ENCODE results near the gene HPN.

Gene HPN

GRCh38 chr19:34998777-34999497, 42.6 kb upstream of the HPN start:
- H3K4me3 ChIP-seq (ENCODE audit: low read length), result no peak overlapping the region
- H3K9me2 ChIP-seq (replicated peaks; ENCODE audit: insufficient read depth, low read length), result no peaks in the 10 kb centered on the region
- H3K9me3 ChIP-seq (replicated peaks; ENCODE audit: insufficient read depth, low read length), result no peaks in the 10 kb centered on the region
- no peaks in the 10 kb centered on the region for H4K20me1 ChIP-seq (ENCODE audit: insufficient read depth, low read length)
- no peaks in the 10 kb centered on the region for H3F3A ChIP-seq (ENCODE audit: insufficient read depth, low read length)
- H3K27ac ChIP-seq (ENCODE audit: low read length), result no peak overlapping the region
- no peaks in the 10 kb centered on the region for H3K36me3 ChIP-seq (replicated peaks; ENCODE audit: insufficient read depth, low read length)
- no peak overlapping the region for H3K9ac ChIP-seq (ENCODE audit: low read length)
- DNase-seq, result no peak
- H3K4me2 ChIP-seq (ENCODE audit: low read depth, low read length), result 0 out of 2 replicates have a peak overlapping the region, but pooled peaks have one; percentile 64
- H3K79me2 ChIP-seq (ENCODE audit: low read length), result peaks cover 6% of the 10 kb centered on the region; the same call in 1 of the 2 replicates
- 0 out of 2 replicates have a peak, but pooled peaks cover 10% of the 10 kb centered on the region for H3K4me1 ChIP-seq (ENCODE audit: low read length)
- H3K27me3 ChIP-seq (replicated peaks; ENCODE audit: insufficient read depth, low read length), result no peaks in the 10 kb centered on the region; the same call in 1 of the 2 replicates
- no peak for TF ChIP-seq CTCF (IDR thresholded peaks at IDR 0.05; ENCODE audit: low read length)
- TF ChIP-seq EZH2phosphoT487 (IDR thresholded peaks at IDR 0.05; ENCODE audit: low read length), result no peak
- TF ChIP-seq EZH2 (optimal IDR thresholded peaks at IDR 0.05; ENCODE audit: low read depth, low read length), result no peak
- no peak overlapping the region for H2AFZ ChIP-seq (ENCODE audit: low read length)

- Histone ChIP-seq H3K4me1 (ENCODE audit: low read length) (0 out of 2 replicates have a peak, but pooled peaks cover 6% of the 10 kb centered on the region), H3K9ac (ENCODE audit: low read length) (peak within 1 kb of the TSS; percentile 64), H3K4me3 (ENCODE audit: low read length) (peak within 1 kb of the TSS; percentile 67), H4K20me1 (ENCODE audit: insufficient read depth, low read length) (no peaks in the 10 kb centered on the region), H3K9me2 (replicated peaks; ENCODE audit: insufficient read depth, low read length) (no peaks in the 10 kb centered on the region), H3K27ac (ENCODE audit: low read length) (no peak within 1 kb of the TSS), H3K4me2 (ENCODE audit: low read depth, low read length) (peak within 1 kb of the TSS; percentile 76), H3K79me2 (ENCODE audit: low read length) (peaks cover 6% of the 10 kb centered on the region; the same call in 1 of the 2 replicates), H3F3A (ENCODE audit: insufficient read depth, low read length) (no peaks in the 10 kb centered on the region), H3K9me3 (replicated peaks; ENCODE audit: insufficient read depth, low read length) (no peaks in the 10 kb centered on the region), H3K36me3 (replicated peaks; ENCODE audit: insufficient read depth, low read length) (no peaks in the 10 kb centered on the region), H2AFZ (ENCODE audit: low read length) (peak within 1 kb of the TSS; percentile 52), H3K27me3 (replicated peaks; ENCODE audit: insufficient read depth, low read length) (no peaks in the 10 kb centered on the region)
- peak; percentile 61 for DNase-seq
- no peak for TF ChIP-seq EZH2 (optimal IDR thresholded peaks at IDR 0.05; ENCODE audit: low read depth, low read length)
- TF ChIP-seq CTCF (IDR thresholded peaks at IDR 0.05; ENCODE audit: low read length), result no peak
- no peak for TF ChIP-seq EZH2phosphoT487 (IDR thresholded peaks at IDR 0.05; ENCODE audit: low read length)
These were observed 41.8 kb upstream of the HPN start, which contains the start of gene GRAMD1A for GRCh38 chr19:34999498-35000337. Gene GRAMD1A, plus strand, starts transcription at chr19:35000323. Its CDS starts 156 bp downstream, at chr19:35000479.

- Histone ChIP-seq H3K9ac (ENCODE audit: low read length) (peak overlapping the region; percentile 64), H3K9me2 (replicated peaks; ENCODE audit: insufficient read depth, low read length) (no peaks in the 10 kb centered on the region), H4K20me1 (ENCODE audit: insufficient read depth, low read length) (no peaks in the 10 kb centered on the region), H3K36me3 (replicated peaks; ENCODE audit: insufficient read depth, low read length) (no peaks in the 10 kb centered on the region), H3K27me3 (replicated peaks; ENCODE audit: insufficient read depth, low read length) (no peaks in the 10 kb centered on the region), H3F3A (ENCODE audit: insufficient read depth, low read length) (no peaks in the 10 kb centered on the region), H3K4me1 (ENCODE audit: low read length) (0 out of 2 replicates have a peak, but pooled peaks cover under 1% of the 10 kb centered on the region), H3K4me2 (ENCODE audit: low read depth, low read length) (no peak overlapping the region), H3K79me2 (ENCODE audit: low read length) (peaks cover 6% of the 10 kb centered on the region; the same call in 1 of the 2 replicates), H3K4me3 (ENCODE audit: low read length) (peak overlapping the region; percentile 67; the same call in 1 of the 2 replicates), H3K27ac (ENCODE audit: low read length) (no peak overlapping the region), H3K9me3 (replicated peaks; ENCODE audit: insufficient read depth, low read length) (no peaks in the 10 kb centered on the region), H2AFZ (ENCODE audit: low read length) (no peak overlapping the region)
- TF ChIP-seq CTCF (IDR thresholded peaks at IDR 0.05; ENCODE audit: low read length), result no peak
- TF ChIP-seq EZH2phosphoT487 (IDR thresholded peaks at IDR 0.05; ENCODE audit: low read length), result no peak
- TF ChIP-seq EZH2 (optimal IDR thresholded peaks at IDR 0.05; ENCODE audit: low read depth, low read length), result no peak
- no peak for DNase-seq
These were observed 41.2 kb upstream of the HPN start for GRCh38 chr19:35000338-35000646.

Data from MM.1S (cell line).